HG02571 (cell line): Measurements from ENCODE around the gene TFF3.

Experiments used
- ATAC-seq: cut with Tn5 transposase; IDR thresholded peaks from one replicate; pipeline ENCODE4 v1.9.1; 2021; ENCODE audit warnings: mild to moderate bottlenecking, moderate library complexity; ENCODE audit not compliant: unreplicated experiment

Gene TFF3

GRCh38 chr21:42324896-42325295, 9.7 kb upstream of the TFF3 start:
- no peak for ATAC-seq

GRCh38 chr21:42321845-42322244, 6.6 kb upstream of the TFF3 start:
- no peak for ATAC-seq

- no peak for ATAC-seq
Measured at GRCh38 chr21:42321231-42321630, 6.0 kb upstream of the TFF3 start.

GRCh38 chr21:42320791-42321190, 5.6 kb upstream of the TFF3 start:
- ATAC-seq = no peak

GRCh38 chr21:42319851-42320572, 4.8 kb upstream of the TFF3 start:
- ATAC-seq = no peak

GRCh38 chr21:42319376-42319775, 4.2 kb upstream of the TFF3 start:
- ATAC-seq = no peak

- ATAC-seq = no peak
Measured at GRCh38 chr21:42317826-42318746, 2.9 kb upstream of the TFF3 start.

GRCh38 chr21:42317341-42317741, 2.1 kb upstream of the TFF3 start:
- no peak for ATAC-seq

GRCh38 chr21:42316891-42317290, 1.7 kb upstream of the TFF3 start:
- ATAC-seq = no peak

GRCh38 chr21:42314616-42315295, 453 bp downstream of the TFF3 start:
- no peak for ATAC-seq

GRCh38 chr21:42313501-42313969, 1.7 kb downstream of the TFF3 start:
- ATAC-seq = no peak

- ATAC-seq = no peak
Measured at GRCh38 chr21:42312626-42313104, 2.5 kb downstream of the TFF3 start.

- ATAC-seq = no peak
Measured at GRCh38 chr21:42311816-42312625, 3.2 kb downstream of the TFF3 start.

GRCh38 chr21:42311160-42311559, 4.0 kb downstream of the TFF3 start:
- ATAC-seq = no peak

- ATAC-seq = no peak
Measured at GRCh38 chr21:42310411-42311001, 4.7 kb downstream of the TFF3 start.

- ATAC-seq = no peak
Measured at GRCh38 chr21:42309753-42310213, 5.4 kb downstream of the TFF3 start.

GRCh38 chr21:42308914-42309752, 6.1 kb downstream of the TFF3 start:
- ATAC-seq = no peak

- no peak for ATAC-seq
Measured at GRCh38 chr21:42308161-42308913, 6.9 kb downstream of the TFF3 start.
